Common myeloid progenitor, CD34-positive (primary cell): ENCODE data around the gene PIM2.

Source experiments
- CTCF ChIA-PET: fragments of 350-600 bp; sonication (Branson Sonifier 250); formaldehyde crosslinking; loops from one replicate; lab custom pipeline; 2021; ENCODE audit warnings: antibody characterized with exemption; lab: Charles Lee
- POLR2A ChIA-PET: fragments of 350-600 bp; sonication (Branson Sonifier 250); formaldehyde crosslinking; loops from one replicate; lab custom pipeline; 2021; ENCODE audit warnings: antibody characterized with exemption; lab: Charles Lee
- DNase-seq, 3 donors: peaks; one replicate each; pipeline versions ENCODE4 v3.0.0 to v3.0.0-alpha.2; 2013
- H3K27ac ChIP-seq, 2 experiments: 1 replicate in 1 of 2; 2 replicates in 1 of 2; pipeline ENCODE4 v1.7.0; 2013; ENCODE audit warnings: inconsistent platforms in 2 of 2, low read length in 2 of 2, mild to moderate bottlenecking in 2 of 2, low read depth in 1 of 2, moderate library complexity in 1 of 2; ENCODE audit not compliant: severe bottlenecking in 2 of 2, insufficient read depth in 1 of 2, poor library complexity in 1 of 2
- H3K27me3 ChIP-seq, 5 experiments: replicated peaks in 2 of 5; 1 replicate in 3 of 5; 2 replicates in 2 of 5; pipeline versions ENCODE4 v1.6.1 to v1.7.0; 2013; ENCODE audit warnings: low read length in 4 of 5, mild to moderate bottlenecking in 2 of 5, moderate library complexity in 2 of 5, inconsistent platforms in 1 of 5; ENCODE audit not compliant: insufficient read depth in 5 of 5, control insufficient read depth in 4 of 5
- H3K36me3 ChIP-seq, 4 experiments: 1 replicate in 2 of 4; 2 replicates in 2 of 4; pipeline versions ENCODE4 v1.6.1 to v1.7.0; 2013; ENCODE audit warnings: low read length in 3 of 4, control low read depth in 1 of 4, mild to moderate bottlenecking in 1 of 4; ENCODE audit not compliant: control insufficient read depth in 4 of 4, insufficient read depth in 4 of 4
- H3K4me1 ChIP-seq, 4 experiments: 1 replicate in 3 of 4; 2 replicates in 1 of 4; pipeline versions ENCODE4 v1.6.1 to v1.7.1; 2013; ENCODE audit warnings: low read length in 3 of 4, mild to moderate bottlenecking in 3 of 4, control low read depth in 1 of 4, inconsistent platforms in 1 of 4, moderate library complexity in 1 of 4; ENCODE audit not compliant: control insufficient read depth in 4 of 4, insufficient read depth in 4 of 4; ENCODE audit errors: control extremely low read depth in 1 of 4
- H3K4me3 ChIP-seq, 7 experiments: 1 replicate in 4 of 7; 2 replicates in 3 of 7; pipeline versions ENCODE4 v1.5.1 to v1.7.0; 2013; ENCODE audit warnings: mild to moderate bottlenecking in 7 of 7, low read length in 6 of 7, moderate library complexity in 6 of 7, inconsistent platforms in 2 of 7, low read depth in 2 of 7, control low read depth in 1 of 7; ENCODE audit not compliant: insufficient read depth in 4 of 7, control insufficient read depth in 1 of 7; ENCODE audit errors: extremely low read depth in 1 of 7
- H3K9me3 ChIP-seq, 5 experiments: 1 replicate in 4 of 5; 2 replicates in 1 of 5; pipeline versions ENCODE4 v1.6.1 to v1.7.1; 2013; ENCODE audit warnings: low read length in 4 of 5, mild to moderate bottlenecking in 2 of 5, inconsistent platforms in 1 of 5, low read depth in 1 of 5, moderate library complexity in 1 of 5; ENCODE audit not compliant: control insufficient read depth in 4 of 5, insufficient read depth in 2 of 5; ENCODE audit errors: control extremely low read depth in 1 of 5
- WGBS: methylation state at CpG from one replicate; pipeline ENCODE4 v1.1.5; 2013; ENCODE audit not compliant: insufficient coverage; 5-methylcytosine and 5-hydroxymethylcytosine counted together

PIM2 gene

DNA sequence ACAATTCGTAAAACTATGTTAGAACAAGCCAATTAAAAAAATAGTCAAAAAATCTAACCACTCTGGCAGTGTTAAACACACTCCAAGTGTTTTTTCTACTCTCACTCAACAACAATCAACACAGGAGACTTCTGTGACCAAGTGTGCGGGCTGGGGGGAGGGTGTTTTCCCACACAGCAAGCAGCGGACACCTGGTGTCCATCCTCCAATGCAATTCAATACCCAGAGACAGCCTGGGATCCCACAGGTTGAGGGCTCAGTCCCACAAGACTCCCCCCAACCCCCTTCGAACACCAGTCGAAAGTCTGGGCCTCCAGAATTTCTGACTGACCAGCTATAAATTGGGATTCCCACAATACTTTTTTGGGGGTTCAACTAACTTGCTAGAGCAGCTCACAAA is 8.3 kb upstream of the PIM2 start:
- H3K4me1 ChIP-seq, result peaks cover 0 to 5% (median 2%) of the 10 kb centered on the region in 4 experiments
- H3K36me3 ChIP-seq, result peaks cover 4 to 48% (median 21%) of the 10 kb centered on the region in 4 experiments
- H3K27me3 ChIP-seq, result no peaks in the 10 kb centered on the region
- DNase-seq, result no peak
- POLR2A ChIA-PET, result no interaction called here
- H3K27ac ChIP-seq, result no peak overlapping the region
- no peaks in the 10 kb centered on the region for H3K9me3 ChIP-seq
- no CpG with 5 or more reads among the region's 5 CpGs for WGBS
- CTCF ChIA-PET, result interaction anchor here (1.3 kb wide), 1 partner anchor 13 kb away, joined by 5 read pairs; no protein-coding TSS in a partner anchor
- H3K4me3 ChIP-seq, result no peak overlapping the region

DNA sequence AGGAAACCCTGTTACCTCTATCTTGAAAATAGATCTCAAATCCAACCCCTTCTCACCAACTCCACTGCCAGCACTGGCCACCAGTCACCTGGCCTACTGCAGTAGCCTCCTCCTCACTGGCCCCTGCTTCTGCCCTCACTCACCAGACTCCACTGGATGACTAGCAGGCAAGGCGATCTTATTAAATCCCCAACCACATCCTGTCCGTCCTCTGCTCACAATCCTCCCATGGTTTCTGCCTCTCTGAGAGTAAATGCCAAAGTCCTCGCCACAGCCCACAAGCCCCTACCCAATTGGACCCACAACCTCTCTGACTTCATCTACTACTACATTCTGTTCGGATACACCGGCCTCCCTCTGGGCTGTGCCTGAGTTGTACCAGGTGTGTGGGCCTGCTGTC is 5.4 kb upstream of the PIM2 start:
- Histone ChIP-seq H3K4me3 (no peak overlapping the region), H3K27me3 (no peaks in the 10 kb centered on the region), H3K4me1 (peaks cover 12 to 30% (median 23%) of the 10 kb centered on the region in 4 experiments), H3K9me3 (no peaks in the 10 kb centered on the region), H3K36me3 (peaks cover 4 to 43% (median 20%) of the 10 kb centered on the region in 4 experiments), H3K27ac (no peak overlapping the region)
- ChIA-PET POLR2A (interaction anchor here (1.0 kb wide), 1 partner anchor 12 kb away, joined by 4 read pairs; no protein-coding TSS in a partner anchor), CTCF (interaction anchor here (0.6 kb wide), 1 partner anchor 29 kb away, joined by 4 read pairs; no protein-coding TSS in a partner anchor)
- 89% methylated on average over 3 of the region's 5 CpGs for WGBS
- DNase-seq, result no peak

DNA sequence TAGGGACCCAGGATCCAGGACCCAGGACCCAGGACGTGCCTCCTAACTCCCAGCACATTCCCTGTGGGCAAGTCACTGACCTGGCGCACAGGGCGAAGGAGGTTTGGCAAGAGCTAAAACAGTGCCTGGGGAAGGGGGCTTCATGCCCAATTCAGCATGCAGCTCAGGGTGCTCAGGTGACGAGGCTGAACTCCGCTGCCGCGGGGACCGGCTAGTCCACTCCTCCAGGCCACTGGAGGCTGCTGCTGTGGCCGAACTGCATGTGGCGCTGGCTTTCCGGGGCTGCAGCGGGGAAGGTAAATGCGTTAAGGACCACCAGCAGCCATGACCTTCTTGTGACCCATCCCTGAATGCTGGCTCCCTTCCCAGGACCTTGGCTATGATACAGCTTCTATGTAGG is 4.9 kb upstream of the PIM2 start:
- ChIA-PET POLR2A (interaction anchor here (1.0 kb wide), 1 partner anchor 13 kb away, joined by 4 read pairs; no protein-coding TSS in a partner anchor), CTCF (interaction anchor here (0.6 kb wide), 1 partner anchor 29 kb away, joined by 4 read pairs; no protein-coding TSS in a partner anchor)
- 96% methylated on average over 13 of the region's 13 CpGs for WGBS
- Histone ChIP-seq H3K27ac (no peak overlapping the region), H3K27me3 (no peaks in the 10 kb centered on the region), H3K4me3 (no peak overlapping the region), H3K9me3 (no peaks in the 10 kb centered on the region), H3K4me1 (peaks cover 12 to 30% (median 25%) of the 10 kb centered on the region in 4 experiments), H3K36me3 (peaks cover 4 to 43% (median 20%) of the 10 kb centered on the region in 4 experiments)
- no peak for DNase-seq

DNA sequence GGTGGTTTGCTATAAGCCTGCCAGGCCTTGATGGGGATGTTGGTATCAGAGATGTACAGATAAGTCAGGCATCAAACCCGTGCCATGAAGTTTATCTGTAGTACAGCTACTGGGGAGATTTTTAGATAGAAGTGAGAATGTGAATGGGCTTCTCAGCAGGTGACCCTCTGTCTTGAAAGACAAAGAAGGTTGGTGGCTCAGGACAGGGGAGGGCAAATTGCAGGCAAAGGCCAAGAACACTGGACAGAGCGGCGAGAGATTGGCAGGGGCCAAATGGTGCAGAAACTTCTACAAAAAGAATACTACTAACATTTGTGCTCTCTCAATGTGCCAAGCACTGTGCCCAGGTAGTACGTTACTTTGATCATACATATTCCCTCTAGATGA is 1.9 kb upstream of the PIM2 start:
- ChIA-PET POLR2A (interaction anchor here (2.3 kb wide), 1 partner anchor 17 kb away, joined by 13 read pairs; no protein-coding TSS in a partner anchor), CTCF (interaction anchor here (0.5 to 1.4 kb wide), 3 partner anchors 17 to 54 kb away, joined by 3 to 5 read pairs (median 4); no protein-coding TSS in a partner anchor)
- peaks cover 12 to 47% (median 34%) of the 10 kb centered on the region in 4 experiments for H3K4me1 ChIP-seq
- no peaks in the 10 kb centered on the region for H3K9me3 ChIP-seq
- no peak for DNase-seq
- H3K27me3 ChIP-seq, result no peaks in the 10 kb centered on the region
- peak overlapping the region in 2 of 7 experiments; percentile 4 to 93 for H3K4me3 ChIP-seq
- no peak overlapping the region for H3K27ac ChIP-seq
- H3K36me3 ChIP-seq, result peaks cover 7 to 35% (median 17%) of the 10 kb centered on the region in 4 experiments
- 77% methylated on average over 3 of the region's 4 CpGs for WGBS

DNA sequence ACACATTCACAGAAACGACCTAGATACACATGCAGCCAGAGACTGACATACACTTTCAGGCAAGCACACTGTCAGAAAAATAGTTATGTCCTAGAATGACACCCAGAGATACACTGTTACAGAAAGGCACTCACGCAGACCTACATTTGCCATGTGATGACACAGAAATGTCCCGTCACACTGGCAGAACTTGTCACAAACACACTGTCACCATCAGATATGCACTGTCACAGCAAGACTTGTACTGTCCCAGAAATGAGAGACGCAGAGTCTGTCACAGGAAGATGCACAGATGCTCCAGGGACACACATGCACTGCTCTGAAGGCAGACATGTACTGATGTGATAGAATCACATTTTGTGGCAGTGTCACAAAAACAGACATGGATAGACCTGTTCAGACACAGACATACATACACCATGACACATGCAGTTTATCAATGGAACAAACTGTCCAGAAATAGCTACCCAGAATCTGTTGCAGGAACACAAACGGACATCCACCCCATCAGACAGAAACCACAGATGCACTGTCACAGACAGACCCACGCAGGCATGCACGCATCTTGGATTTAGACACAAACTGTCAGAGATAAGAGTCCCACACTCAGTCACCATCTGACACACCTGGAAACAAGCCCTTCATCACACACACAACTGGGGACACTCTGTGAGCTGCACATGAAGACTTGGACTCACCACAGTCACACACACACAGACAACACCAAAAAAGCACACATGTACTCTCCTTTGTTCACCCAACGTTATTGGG is 1.3 kb upstream of the PIM2 start:
- peak overlapping the region; percentile 33 to 84 for H3K27ac ChIP-seq
- POLR2A ChIA-PET, result interaction anchor here (0.7 to 2.3 kb wide), 2 partner anchors 17 to 26 kb away, joined by 3 to 13 read pairs; no protein-coding TSS in a partner anchor
- peak in 2 of 3 donors; percentile 32 to 33 for DNase-seq
- 53% methylated on average over 5 of the region's 8 CpGs for WGBS
- peaks cover 7 to 35% (median 17%) of the 10 kb centered on the region in 4 experiments for H3K36me3 ChIP-seq
- H3K9me3 ChIP-seq, result no peaks in the 10 kb centered on the region
- H3K4me1 ChIP-seq, result peaks cover 12 to 53% (median 37%) of the 10 kb centered on the region in 4 experiments
- peak overlapping the region in 5 of 7 experiments; percentile 76 to 93 (median 84) for H3K4me3 ChIP-seq
- no peaks in the 10 kb centered on the region for H3K27me3 ChIP-seq
- CTCF ChIA-PET, result interaction anchor here (0.5 to 1.4 kb wide), 3 partner anchors 12 to 53 kb away, joined by 3 to 5 read pairs (median 4); no protein-coding TSS in a partner anchor

DNA sequence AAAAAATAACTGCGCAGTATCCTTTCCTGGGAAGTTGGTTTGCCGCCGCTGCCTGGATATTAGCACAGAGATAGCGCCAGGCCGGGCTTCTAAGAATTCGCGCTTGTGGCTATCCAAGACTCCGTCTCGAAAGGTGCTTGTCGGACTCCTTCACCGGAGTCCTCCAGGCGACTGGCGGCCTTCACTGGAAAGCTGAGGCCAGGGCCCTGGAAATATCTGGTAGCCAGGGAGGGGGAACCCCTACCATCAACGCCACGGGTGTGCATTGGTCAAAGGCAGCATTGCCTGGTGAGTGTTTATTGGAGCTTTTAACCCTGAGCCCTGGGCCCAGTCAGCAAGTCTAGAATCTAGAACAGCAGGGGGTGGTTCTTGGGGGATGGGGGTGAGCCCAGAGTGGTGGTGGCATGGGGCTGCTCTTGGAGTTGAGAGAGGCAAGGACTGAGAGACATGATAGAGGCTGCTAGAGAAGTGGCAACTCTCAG is 577 bp upstream of the PIM2 start:
- DNase-seq, result peak in 2 of 3 donors; percentile 44 to 59
- H3K4me3 ChIP-seq, result peak overlapping the region; percentile 44 to 93 (median 80)
- 44% methylated on average over 10 of the region's 15 CpGs for WGBS
- no peaks in the 10 kb centered on the region for H3K27me3 ChIP-seq
- H3K36me3 ChIP-seq, result peaks cover 7 to 41% (median 19%) of the 10 kb centered on the region in 4 experiments
- peak overlapping the region; percentile 33 to 84 for H3K27ac ChIP-seq
- H3K4me1 ChIP-seq, result peaks cover 12 to 56% (median 37%) of the 10 kb centered on the region in 4 experiments
- ChIA-PET CTCF (interaction anchor here (0.6 to 1.2 kb wide), 2 partner anchors 13 to 28 kb away, joined by 3 read pairs; no protein-coding TSS in a partner anchor), POLR2A (interaction anchor here (0.5 to 2.3 kb wide), 4 partner anchors 18 to 353 kb away, joined by 3 to 13 read pairs (median 4); no protein-coding TSS in a partner anchor)
- H3K9me3 ChIP-seq, result no peaks in the 10 kb centered on the region
